IPS-NIHi11 (cell line): ENCODE data around the gene RPL10A.

Experiments used
- DNase-seq: peaks from one replicate; pipeline ENCODE4 v3.0.0; 2012; ENCODE audit warnings: mixed read lengths, low spot score

The RPL10A gene

GRCh38 chr6:35449287-35449881 lies 18.8 kb upstream of the RPL10A start:
- DNase-seq, result peak; percentile 96

GRCh38 chr6:35451354-35452182 lies 16.6 kb upstream of the RPL10A start:
- DNase-seq, result no peak

GRCh38 chr6:35452183-35453090 lies 15.8 kb upstream of the RPL10A start, which contains the start of gene FANCE:
Gene FANCE, plus strand, starts transcription at chr6:35452338. Its CDS starts 208 bp downstream, at chr6:35452546.
- peak; percentile 99 for DNase-seq

- DNase-seq, result no peak
Measured at GRCh38 chr6:35453236-35453635, 15.0 kb upstream of the RPL10A start.

DNA sequence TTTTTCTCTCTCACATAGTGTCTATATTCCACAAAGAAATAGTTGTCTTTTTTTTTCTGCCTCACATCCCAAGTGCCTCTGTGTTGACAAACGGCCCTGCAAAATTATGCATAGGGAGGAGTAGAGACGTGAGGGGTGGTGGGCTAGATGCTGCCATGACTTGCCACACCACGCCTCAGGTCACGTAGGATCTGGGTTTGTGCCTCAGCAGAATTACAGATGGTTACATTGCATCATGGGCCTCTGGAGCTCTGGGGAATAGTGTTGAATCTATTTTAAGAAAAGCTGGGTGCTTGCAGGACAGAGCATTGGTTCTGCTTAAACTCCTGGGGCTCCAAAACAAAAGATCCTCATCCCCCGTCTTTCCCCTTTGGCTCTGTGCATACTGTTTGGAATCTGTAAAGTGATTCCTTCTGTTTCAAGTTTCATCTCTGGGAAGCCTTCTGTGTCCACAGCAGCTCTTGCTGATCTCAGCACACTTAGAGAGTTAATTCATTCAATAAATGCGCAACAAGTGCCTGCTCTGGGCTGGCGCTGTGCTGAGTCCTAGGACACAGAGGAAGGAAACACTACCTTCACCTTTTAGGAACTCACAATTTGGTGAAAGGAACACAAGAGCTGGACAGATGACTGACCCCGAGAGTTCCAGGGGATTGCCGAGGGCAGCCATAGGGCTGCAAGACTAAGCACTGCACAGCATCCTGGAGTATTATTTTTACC lies 13.7 kb upstream of the RPL10A start:
- no peak for DNase-seq

DNA sequence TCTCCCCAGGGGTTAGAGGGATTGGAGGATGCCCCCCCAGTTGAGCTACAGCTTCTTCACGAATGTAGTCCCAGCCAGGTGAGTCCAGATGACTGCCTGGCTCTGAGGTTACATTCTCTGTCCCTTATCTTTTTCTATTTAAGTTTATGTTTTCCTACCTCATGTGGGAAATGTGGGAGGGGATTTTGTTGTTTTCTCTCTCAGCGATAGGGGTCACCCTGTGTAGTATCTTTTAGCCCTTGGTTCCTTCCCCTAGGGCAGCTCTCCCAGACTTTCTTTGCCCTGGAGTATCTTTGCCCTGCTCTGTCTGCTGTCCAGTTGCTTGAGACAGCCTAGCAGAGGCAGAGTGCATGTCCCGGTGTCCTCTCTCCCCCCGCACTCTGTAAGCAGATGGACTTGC lies 10.3 kb upstream of the RPL10A start:
- DNase-seq, result no peak

GRCh38 chr6:35461270-35461669 lies 6.9 kb upstream of the RPL10A start:
- no peak for DNase-seq

- DNase-seq, result no peak
Measured at GRCh38 chr6:35463292-35463691, 4.9 kb upstream of the RPL10A start.

- no peak for DNase-seq
Measured at GRCh38 chr6:35465646-35466045, 2.6 kb upstream of the RPL10A start.

GRCh38 chr6:35468980-35469750 lies 964 bp downstream of the RPL10A start:
- DNase-seq, result no peak

DNA sequence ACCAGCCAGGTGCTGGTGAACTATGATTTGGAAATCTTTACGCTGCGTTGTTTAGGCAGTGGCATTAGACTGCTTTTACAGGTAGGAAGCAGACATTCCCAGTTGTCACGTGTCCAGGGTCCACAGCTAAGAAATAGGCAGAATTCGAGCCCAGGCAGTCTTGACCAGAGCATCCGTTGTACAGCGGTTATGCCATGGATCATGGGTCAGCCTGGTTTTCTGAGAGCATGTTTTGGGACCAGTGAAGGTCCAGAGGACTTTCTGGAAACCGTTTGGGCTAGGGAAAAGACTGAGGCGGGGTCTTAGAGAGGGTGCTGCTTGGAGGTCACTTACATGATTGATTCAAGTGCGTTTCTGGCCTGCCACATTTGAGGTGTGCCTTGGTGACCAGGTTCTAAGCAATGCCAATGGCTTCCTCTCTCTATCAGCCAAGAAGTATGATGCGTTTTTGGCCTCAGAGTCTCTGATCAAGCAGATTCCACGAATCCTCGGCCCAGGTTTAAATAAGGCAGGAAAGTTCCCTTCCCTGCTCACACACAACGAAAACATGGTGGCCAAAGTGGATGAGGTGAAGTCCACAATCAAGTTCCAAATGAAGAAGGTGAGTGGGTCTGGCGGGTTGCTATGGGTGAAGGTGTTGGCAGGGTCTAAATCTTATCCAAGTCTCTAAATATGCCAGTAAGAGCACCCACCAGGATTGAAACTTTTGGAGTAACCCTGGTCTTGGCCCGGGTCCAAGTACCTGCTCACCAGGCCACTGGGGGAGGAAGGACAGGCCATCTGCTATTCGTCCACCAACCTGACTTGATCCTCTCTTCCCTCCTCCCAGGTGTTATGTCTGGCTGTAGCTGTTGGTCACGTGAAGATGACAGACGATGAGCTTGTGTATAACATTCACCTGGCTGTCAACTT lies 1.8 kb downstream of the RPL10A start:
- no peak for DNase-seq

GRCh38 chr6:35470663-35471120 lies 2.5 kb downstream of the RPL10A start:
- no peak for DNase-seq

DNA sequence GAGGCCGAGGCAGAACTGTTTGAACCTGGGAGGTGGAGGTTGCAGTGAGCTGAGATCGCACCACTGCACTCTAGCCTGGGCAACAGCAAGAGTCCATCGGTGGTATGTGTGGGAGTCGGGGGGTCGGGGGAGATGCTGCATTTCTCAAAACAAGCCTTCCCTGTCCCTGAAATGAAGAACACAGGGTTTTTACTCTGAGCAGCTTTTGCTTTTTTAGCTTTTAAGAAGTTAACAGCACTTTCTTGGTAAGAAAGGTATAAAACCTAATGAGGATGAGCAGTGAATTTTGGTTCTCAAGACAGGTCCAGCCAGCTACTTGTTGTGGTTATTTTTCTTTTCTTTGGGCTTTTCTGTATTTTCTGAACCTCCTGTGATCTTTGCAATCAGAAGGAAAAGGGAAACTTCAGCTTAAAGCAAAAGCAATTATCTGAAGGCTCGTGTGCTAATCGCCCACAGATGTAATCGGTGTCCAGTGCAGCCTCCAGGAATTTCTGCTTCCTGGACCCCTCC lies 3.7 kb downstream of the RPL10A start:
- no peak for DNase-seq

DNA sequence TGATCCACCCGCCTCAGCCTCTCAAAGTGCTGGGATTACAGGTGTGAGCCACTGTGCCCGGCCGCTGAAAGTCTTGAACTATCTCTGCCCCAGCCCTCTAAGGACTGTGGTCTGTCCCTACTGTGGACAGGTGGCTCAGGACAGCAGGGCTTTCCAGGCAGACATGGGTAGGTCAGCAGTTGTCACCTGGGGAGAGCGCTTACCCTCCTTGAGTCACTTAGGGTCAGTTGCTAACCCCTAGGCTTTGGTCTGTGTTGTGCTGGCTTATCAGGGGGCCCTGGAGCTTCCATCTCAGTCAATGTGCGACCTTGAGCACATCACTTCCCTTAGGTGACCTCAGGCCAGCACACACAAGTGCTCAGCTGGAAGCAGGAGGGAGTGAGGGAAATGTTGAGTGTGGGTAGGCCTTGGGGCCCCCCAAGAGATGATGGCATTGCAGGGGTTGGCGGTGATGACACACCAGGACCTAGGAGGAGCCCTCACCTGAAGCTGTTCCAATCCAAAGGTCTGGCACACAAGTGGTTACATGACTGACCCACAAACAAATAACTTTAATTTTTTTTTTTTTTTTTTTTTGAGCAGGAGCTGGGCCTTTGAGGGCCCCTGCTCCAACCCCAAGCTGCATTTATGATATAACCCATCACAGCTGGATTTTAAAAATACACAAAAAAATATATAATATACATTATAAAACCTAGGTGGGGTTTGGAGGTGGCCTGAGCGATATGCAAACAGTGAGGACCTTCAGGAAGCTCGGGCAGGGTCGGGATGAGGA lies 5.1 kb downstream of the RPL10A start:
- DNase-seq, result no peak

GRCh38 chr6:35473850-35474130 lies 5.6 kb downstream of the RPL10A start:
- peak; percentile 31 for DNase-seq

- peak; percentile 29 for DNase-seq
Measured at GRCh38 chr6:35474131-35474941, 6.1 kb downstream of the RPL10A start.

DNA sequence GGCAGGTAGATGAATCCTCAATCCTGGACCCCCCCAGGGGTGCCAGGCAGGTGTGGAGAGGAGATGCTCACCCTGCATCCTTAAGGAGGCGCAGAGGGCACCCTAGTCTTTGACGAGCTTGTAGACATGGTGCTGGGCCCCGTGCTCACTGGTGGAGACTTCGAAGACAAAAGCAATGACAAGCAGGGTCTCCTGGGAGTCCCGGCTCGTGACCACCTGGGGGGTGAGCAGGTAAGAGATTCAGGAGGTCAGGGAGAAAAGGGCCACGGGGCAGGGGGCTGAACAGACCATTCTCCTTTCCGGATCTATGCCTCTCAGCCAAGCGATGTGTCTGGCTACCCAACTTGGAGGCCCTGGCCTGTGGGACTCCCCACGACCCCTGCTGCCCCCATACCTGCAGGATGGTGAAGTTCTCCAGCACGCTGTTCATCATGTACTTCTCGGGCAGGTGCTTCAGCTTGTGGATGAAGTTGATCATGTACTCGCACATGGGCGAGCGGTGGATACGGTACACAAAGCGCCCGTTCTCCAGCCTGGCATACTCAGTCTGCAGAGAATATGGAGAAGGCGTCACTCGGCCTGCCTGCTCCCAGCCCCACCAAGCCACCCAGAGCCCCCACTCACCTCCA lies 6.9 kb downstream of the RPL10A start:
- no peak for DNase-seq

DNA sequence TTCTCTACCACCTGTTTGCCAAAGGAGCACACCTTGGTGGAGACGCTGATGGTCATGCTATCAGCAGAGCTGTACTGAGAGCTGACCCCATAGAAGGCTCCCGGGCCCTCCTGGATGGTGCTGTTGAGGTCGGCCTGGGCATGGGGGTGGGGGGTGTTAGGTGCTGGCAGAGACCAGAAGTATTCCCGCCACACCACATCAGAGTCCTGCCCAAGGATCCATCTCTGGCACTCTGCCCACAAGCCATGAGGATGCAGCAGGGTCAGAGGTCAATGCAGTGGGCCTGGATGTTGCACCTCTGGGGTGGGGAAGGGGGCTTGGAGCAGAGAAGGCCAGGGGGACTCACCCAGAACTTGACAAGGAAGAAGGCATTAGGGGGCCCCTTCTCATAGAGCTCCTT lies 7.4 kb downstream of the RPL10A start:
- no peak for DNase-seq
